Stomach smooth muscle (tissue), 2 donors: Measurements from ENCODE around the gene RIMS1.

ENCODE experiments used
- H3K27ac ChIP-seq: one replicate; pipeline ENCODE4 v1.7.0; 2013; ENCODE audit warnings: mild to moderate bottlenecking, low read length, inconsistent platforms
- H3K27me3 ChIP-seq, 2 donors: one replicate each; pipeline ENCODE4 v1.7.0; 2013; ENCODE audit warnings: low read length in 2 of 2; ENCODE audit not compliant: insufficient read depth in 2 of 2, control insufficient read depth in 1 of 2
- H3K36me3 ChIP-seq, 2 donors: one replicate each; pipeline ENCODE4 v1.7.0; 2013; ENCODE audit warnings: low read length in 2 of 2; ENCODE audit not compliant: control insufficient read depth in 2 of 2, insufficient read depth in 2 of 2
- H3K4me1 ChIP-seq: one replicate; pipeline ENCODE4 v1.7.0; 2013; ENCODE audit warnings: low read length; ENCODE audit not compliant: control insufficient read depth, insufficient read depth
- H3K4me3 ChIP-seq, 2 donors: one replicate each; pipeline ENCODE4 v1.7.0; 2013; ENCODE audit warnings: low read length in 2 of 2
- H3K9ac ChIP-seq, 2 donors: one replicate each; pipeline ENCODE4 v1.7.0; 2013; ENCODE audit warnings: low read length in 2 of 2, mild to moderate bottlenecking in 1 of 2
- H3K9me3 ChIP-seq, 2 donors: one replicate each; pipeline ENCODE4 v1.7.0; 2013; ENCODE audit warnings: low read length in 2 of 2; ENCODE audit not compliant: control insufficient read depth in 2 of 2
- donor health status: healthy.
- donor health status: Pancreatic carcinoma.

Gene RIMS1

GRCh38 chr6:72151742-72152141, 265.4 kb downstream of the RIMS1 start:
- H3K27me3 ChIP-seq = no peaks in the 10 kb centered on the region
- H3K9me3 ChIP-seq = peaks cover 0 to 5% of the 10 kb centered on the region in 2 donors
- H3K9ac ChIP-seq = no peak overlapping the region
- no peak overlapping the region for H3K27ac ChIP-seq
- no peak overlapping the region for H3K4me3 ChIP-seq
- H3K36me3 ChIP-seq = no peaks in the 10 kb centered on the region
- no peaks in the 10 kb centered on the region for H3K4me1 ChIP-seq

GRCh38 chr6:72175916-72176315, 289.6 kb downstream of the RIMS1 start:
- no peaks in the 10 kb centered on the region for H3K36me3 ChIP-seq
- H3K4me3 ChIP-seq = no peak overlapping the region
- H3K27ac ChIP-seq = no peak overlapping the region
- H3K27me3 ChIP-seq = no peaks in the 10 kb centered on the region
- no peaks in the 10 kb centered on the region for H3K9me3 ChIP-seq
- no peak overlapping the region for H3K9ac ChIP-seq
- no peaks in the 10 kb centered on the region for H3K4me1 ChIP-seq

- peaks cover 4% of the 10 kb centered on the region for H3K4me1 ChIP-seq
- H3K9ac ChIP-seq = no peak overlapping the region
- H3K27me3 ChIP-seq = peaks cover 3 to 17% of the 10 kb centered on the region in 2 donors
- no peak overlapping the region for H3K27ac ChIP-seq
- peak overlapping the region; percentile 40 to 70 for H3K4me3 ChIP-seq
- H3K36me3 ChIP-seq = no peaks in the 10 kb centered on the region
- no peaks in the 10 kb centered on the region for H3K9me3 ChIP-seq
These were observed 296.2 kb downstream of the RIMS1 start for GRCh38 chr6:72182337-72183246.

GRCh38 chr6:72203983-72204382, 317.6 kb downstream of the RIMS1 start:
- H3K4me1 ChIP-seq = no peaks in the 10 kb centered on the region
- H3K27me3 ChIP-seq = no peaks in the 10 kb centered on the region
- H3K4me3 ChIP-seq = no peak overlapping the region
- H3K9ac ChIP-seq = no peak overlapping the region
- H3K27ac ChIP-seq = no peak overlapping the region
- H3K9me3 ChIP-seq = no peaks in the 10 kb centered on the region
- no peaks in the 10 kb centered on the region for H3K36me3 ChIP-seq

DNA sequence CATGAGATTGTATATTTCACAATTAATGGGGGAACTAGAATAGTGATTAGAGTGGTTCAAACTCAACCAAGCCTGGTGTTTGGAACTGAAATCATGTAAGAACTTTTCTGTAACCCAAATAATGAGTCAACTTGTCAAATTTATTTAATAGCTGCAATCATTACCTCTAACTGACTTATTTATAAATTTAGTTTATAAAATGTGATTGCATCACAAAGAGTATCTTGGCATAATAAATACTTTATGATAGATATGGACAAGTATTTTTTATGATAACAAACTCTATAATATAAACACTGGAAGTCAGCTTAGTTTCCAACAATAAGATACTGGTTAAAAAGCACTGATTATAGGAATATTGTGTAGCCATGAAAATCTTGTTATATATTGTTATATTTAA, 319.1 kb downstream of the RIMS1 start:
- H3K9me3 ChIP-seq = no peaks in the 10 kb centered on the region
- H3K27ac ChIP-seq = no peak overlapping the region
- no peaks in the 10 kb centered on the region for H3K4me1 ChIP-seq
- no peak overlapping the region for H3K4me3 ChIP-seq
- no peaks in the 10 kb centered on the region for H3K36me3 ChIP-seq
- no peak overlapping the region for H3K9ac ChIP-seq
- H3K27me3 ChIP-seq = no peaks in the 10 kb centered on the region

DNA sequence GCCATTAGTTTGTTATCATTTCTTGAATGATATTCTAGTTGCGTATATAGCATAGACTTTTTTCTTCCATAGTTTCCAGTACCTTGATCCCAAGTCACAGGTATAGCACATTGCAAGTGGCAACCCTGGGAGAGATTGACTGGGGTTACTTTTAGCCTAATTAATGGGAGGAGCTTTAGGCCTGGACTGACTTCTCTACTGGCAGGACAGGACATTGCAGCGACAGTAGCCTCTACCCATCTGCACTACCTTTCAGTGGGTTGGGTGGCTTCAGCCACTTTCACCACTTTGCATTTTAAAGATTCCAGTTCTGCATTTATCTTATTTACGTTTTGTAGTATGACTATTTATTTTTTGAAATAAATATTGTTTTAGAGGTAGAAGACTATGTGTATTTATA, 320.3 kb downstream of the RIMS1 start:
- Histone ChIP-seq H3K9ac (no peak overlapping the region), H3K27me3 (no peaks in the 10 kb centered on the region)

DNA sequence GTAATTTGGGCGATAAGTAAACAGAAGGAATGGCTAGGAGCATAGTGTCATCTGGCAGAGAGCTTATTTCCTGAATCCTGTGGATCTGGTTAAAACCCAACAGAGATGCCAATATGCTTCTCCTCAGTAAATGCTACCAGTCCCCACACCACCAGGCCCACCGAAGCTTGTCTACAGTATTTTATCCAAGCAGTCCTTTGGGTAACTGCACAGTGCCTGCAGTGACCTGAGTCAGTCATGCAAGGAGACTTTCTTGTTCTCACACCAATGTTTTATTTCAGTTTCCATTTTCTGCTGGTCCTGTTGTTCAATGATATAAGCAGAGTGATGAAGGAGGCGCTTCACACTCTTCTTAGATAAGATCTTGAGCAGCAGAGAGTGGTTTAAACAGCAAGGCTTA, 326.3 kb downstream of the RIMS1 start:
- H3K36me3 ChIP-seq = no peaks in the 10 kb centered on the region
- H3K27me3 ChIP-seq = no peaks in the 10 kb centered on the region
- no peaks in the 10 kb centered on the region for H3K4me1 ChIP-seq
- H3K9ac ChIP-seq = no peak overlapping the region
- no peak overlapping the region for H3K27ac ChIP-seq
- H3K4me3 ChIP-seq = no peak overlapping the region
- H3K9me3 ChIP-seq = no peaks in the 10 kb centered on the region

More for the DNA sequence above, 320.3 kb downstream of the RIMS1 start:
- no peak overlapping the region for H3K27ac ChIP-seq
- H3K4me1 ChIP-seq = no peaks in the 10 kb centered on the region
- no peaks in the 10 kb centered on the region for H3K36me3 ChIP-seq
- H3K4me3 ChIP-seq = no peak overlapping the region
- no peaks in the 10 kb centered on the region for H3K9me3 ChIP-seq

- Histone ChIP-seq H3K4me3 (no peak overlapping the region), H3K27ac (no peak overlapping the region), H3K27me3 (no peaks in the 10 kb centered on the region), H3K9ac (no peak overlapping the region), H3K4me1 (no peaks in the 10 kb centered on the region), H3K36me3 (no peaks in the 10 kb centered on the region), H3K9me3 (no peaks in the 10 kb centered on the region)
These were observed 327.3 kb downstream of the RIMS1 start for GRCh38 chr6:72213654-72214053.

DNA sequence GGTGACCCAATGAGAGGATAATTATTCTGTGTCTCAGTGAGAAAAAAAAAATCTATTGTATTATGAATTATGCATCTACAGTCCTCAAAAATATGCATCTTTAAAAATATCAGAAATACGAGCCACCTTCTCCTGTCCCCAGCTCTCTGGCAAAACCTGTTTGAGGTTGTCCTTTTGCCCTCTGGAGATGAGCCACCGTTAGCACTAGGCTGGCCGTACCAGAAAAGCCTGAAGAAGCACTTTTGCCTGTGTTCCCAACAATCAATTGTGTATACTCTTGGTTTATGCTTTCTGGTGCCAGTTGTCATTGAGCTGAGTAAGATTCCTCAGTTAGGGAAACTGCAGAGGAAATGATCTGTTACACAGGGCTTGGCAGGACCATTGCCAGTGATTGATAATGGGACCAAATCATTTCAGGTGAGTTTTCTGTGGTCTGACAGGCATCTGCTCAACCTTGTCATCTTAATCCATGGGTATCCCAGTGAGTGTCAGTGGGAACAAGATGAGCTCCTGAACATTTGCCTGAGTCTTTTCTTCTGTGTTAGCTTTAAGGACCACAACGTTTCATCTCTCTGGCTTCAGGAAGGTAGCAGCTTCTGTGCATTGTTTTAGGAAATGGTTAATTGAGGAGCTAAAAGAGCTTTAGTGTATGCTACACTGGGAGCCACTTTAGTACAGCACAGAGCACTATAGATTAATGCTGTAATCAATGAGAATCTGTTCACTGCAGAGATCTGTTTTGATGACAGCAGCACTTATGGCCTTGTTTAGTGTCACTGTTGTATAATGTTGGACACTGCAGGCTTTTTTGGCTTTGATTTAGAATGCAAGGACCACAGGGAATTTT, 330.1 kb downstream of the RIMS1 start:
- no peaks in the 10 kb centered on the region for H3K9me3 ChIP-seq
- no peak overlapping the region for H3K27ac ChIP-seq
- no peak overlapping the region for H3K4me3 ChIP-seq
- no peaks in the 10 kb centered on the region for H3K27me3 ChIP-seq
- no peaks in the 10 kb centered on the region for H3K36me3 ChIP-seq
- no peaks in the 10 kb centered on the region for H3K4me1 ChIP-seq
- no peak overlapping the region for H3K9ac ChIP-seq

DNA sequence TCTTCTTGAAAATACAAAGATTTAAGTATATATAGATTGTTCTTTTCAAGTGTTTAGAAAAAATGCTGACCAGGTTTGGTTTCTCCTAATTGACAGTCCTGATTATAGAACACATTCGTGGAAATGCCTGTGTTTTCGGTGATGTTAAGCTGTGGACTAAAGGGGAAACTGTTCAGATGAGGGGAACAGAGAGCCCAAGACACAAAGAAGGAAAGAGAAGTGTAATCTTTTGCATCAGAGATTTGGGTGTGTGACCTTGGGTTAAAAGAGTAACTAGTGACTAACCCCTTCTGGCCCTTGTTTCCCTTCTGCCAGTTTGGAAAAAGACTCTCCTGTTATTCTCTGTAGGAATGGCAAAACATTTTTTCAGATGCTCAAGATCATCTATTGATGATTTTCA, 331.3 kb downstream of the RIMS1 start:
- H3K4me1 ChIP-seq = no peaks in the 10 kb centered on the region
- H3K27me3 ChIP-seq = no peaks in the 10 kb centered on the region
- no peak overlapping the region for H3K27ac ChIP-seq

More for the DNA sequence above, 331.3 kb downstream of the RIMS1 start:
- H3K9me3 ChIP-seq = no peaks in the 10 kb centered on the region
- H3K4me3 ChIP-seq = no peak overlapping the region
- no peak overlapping the region for H3K9ac ChIP-seq
- no peaks in the 10 kb centered on the region for H3K36me3 ChIP-seq
